GM23248 (cell line): ENCODE results near the gene CTSD. TPM values are rescaled to one million over a fixed set of nuclear protein-coding genes. Genes with fewer than 3 reads are reported as not detected.

ENCODE experiments used
- DNase-seq: peaks from one replicate; pipeline ENCODE4 v3.0.0-alpha.2; 2015
- H2AFZ ChIP-seq: fragments of 200-600 bp; sonication (generic); 2 replicates; pipeline ENCODE4 v1.6.1; 2016; ENCODE audit warnings: antibody characterized with exemption
- H3F3A ChIP-seq: fragments of 200-600 bp; sonication (generic); 2 replicates; pipeline ENCODE4 v1.6.1; 2016; ENCODE audit warnings: mild to moderate bottlenecking, antibody characterized with exemption, mixed run types; ENCODE audit not compliant: insufficient read depth
- H3K27ac ChIP-seq: fragments of 200-600 bp; sonication (generic); 2 replicates; pipeline ENCODE4 v1.5.1; 2016; ENCODE audit warnings: mild to moderate bottlenecking
- H3K27me3 ChIP-seq: fragments of 200-600 bp; sonication (generic); replicated peaks from 2 replicates; pipeline ENCODE4 v1.6.1; 2016; ENCODE audit warnings: mild to moderate bottlenecking; ENCODE audit not compliant: insufficient read depth
- H3K36me3 ChIP-seq: fragments of 200-600 bp; sonication (generic); 2 replicates; pipeline ENCODE4 v1.6.1; 2016; ENCODE audit warnings: low read depth, mild to moderate bottlenecking
- H3K4me1 ChIP-seq: fragments of 200-600 bp; sonication (generic); 2 replicates; pipeline ENCODE4 v1.6.1; 2016; ENCODE audit warnings: mild to moderate bottlenecking; ENCODE audit not compliant: insufficient read depth
- H3K4me2 ChIP-seq: fragments of 200-600 bp; sonication (generic); one replicate; pipeline ENCODE4 v1.6.1; 2016; ENCODE audit warnings: mild to moderate bottlenecking; ENCODE audit not compliant: unreplicated experiment
- H3K4me3 ChIP-seq: fragments of 200-600 bp; sonication (generic); 2 replicates; pipeline ENCODE4 v1.5.1; 2016; ENCODE audit warnings: mild to moderate bottlenecking
- H3K79me2 ChIP-seq: fragments of 200-600 bp; sonication (generic); 2 replicates; pipeline ENCODE4 v1.6.1; 2016; ENCODE audit warnings: mild to moderate bottlenecking; ENCODE audit not compliant: insufficient read depth
- H3K9ac ChIP-seq: fragments of 200-600 bp; sonication (generic); 2 replicates; pipeline ENCODE4 v1.6.1; 2016; ENCODE audit warnings: mild to moderate bottlenecking
- H3K9me2 ChIP-seq: fragments of 200-600 bp; sonication (generic); 2 replicates; pipeline ENCODE4 v1.6.1; 2016; ENCODE audit warnings: mixed run types, mild to moderate bottlenecking, moderate library complexity; ENCODE audit not compliant: insufficient read depth
- H3K9me3 ChIP-seq: fragments of 200-600 bp; sonication (generic); one replicate; pipeline ENCODE4 v1.6.1; 2017; ENCODE audit warnings: low read depth
- H4K20me1 ChIP-seq: fragments of 200-600 bp; sonication (generic); 2 replicates; pipeline ENCODE4 v1.6.0; 2016; ENCODE audit not compliant: insufficient read depth
- EZH2 ChIP-seq: fragments of 200-600 bp; sonication (generic); IDR thresholded peaks from 2 replicates; pipeline ENCODE4 v1.6.1; 2018; ENCODE audit warnings: antibody characterized with exemption, mild to moderate bottlenecking; ENCODE audit not compliant: insufficient read depth, poor library complexity, severe bottlenecking
- EZH2phosphoT487 ChIP-seq: fragments of 200-600 bp; sonication (generic); IDR thresholded peaks from 2 replicates; pipeline ENCODE4 v1.6.1; 2018; ENCODE audit warnings: antibody characterized with exemption, moderate library complexity, mild to moderate bottlenecking, low read depth; ENCODE audit not compliant: insufficient read depth
- WGBS, 2 experiments: methylation state at CpG; one replicate each; pipeline ENCODE4 v1.1.6; 2015 to 2017; ENCODE audit warnings: low lambda C conversion rate in 2 of 2, low coverage in 1 of 2; ENCODE audit errors: missing lambda C conversion rate in 2 of 2; 5-methylcytosine and 5-hydroxymethylcytosine counted together
- in situ Hi-C: fragments of 300-500 bp; cut with MboI; formaldehyde crosslinking; loops from 2 replicates; pipeline ENCODE4 v1.15.0; 2020
- polyA plus RNA-seq: library from polyadenylated mRNA; unstranded; fragments of >200 nt; fragmentation: Nextera tagmentation; extraction: Ambion mirVana; gene quantifications from 2 replicates; pipeline ENCODE4 v1.2.1, GENCODE V29; 2016
- total RNA-seq: library from RNA; depleted of rRNA; stranded (reverse); fragments of >200 nt; shearing (Covaris generic); gene quantifications from 2 replicates; pipeline ENCODE4 v1.2.3, GENCODE V29; 2014

The CTSD gene
- total and polyA plus RNA-seq, 2 experiments from 2014 or later: 305 to 321 TPM

GRCh38 chr11:1746956-1747752 is 16.6 kb downstream of the CTSD start:
- H3K9me2 ChIP-seq: no peaks in the 10 kb centered on the region
- 92 to 96% methylated on average over 11 to 21 of the region's 21 CpGs for WGBS, 2 experiments
- H3K9me3 ChIP-seq: no peaks in the 10 kb centered on the region
- no peak overlapping the region for H2AFZ ChIP-seq
- H3K4me3 ChIP-seq: no peak overlapping the region
- no peak overlapping the region for H3K9ac ChIP-seq
- H3K4me1 ChIP-seq: peaks cover 21% of the 10 kb centered on the region
- H3K27me3 ChIP-seq: no peaks in the 10 kb centered on the region
- no peak for DNase-seq
- no peaks in the 10 kb centered on the region for H3K79me2 ChIP-seq
- no peak overlapping the region for H3K4me2 ChIP-seq
- no peaks in the 10 kb centered on the region for H3K36me3 ChIP-seq
- no peak overlapping the region for H3K27ac ChIP-seq
- peaks cover 10% of the 10 kb centered on the region for H3F3A ChIP-seq
- in situ Hi-C loops: no loop called here
- no peaks in the 10 kb centered on the region for H4K20me1 ChIP-seq
- TF ChIP-seq EZH2 (no peak), EZH2phosphoT487 (no peak)

- no peaks in the 10 kb centered on the region for H3K79me2 ChIP-seq
- no peaks in the 10 kb centered on the region for H3K9me3 ChIP-seq
- no peaks in the 10 kb centered on the region for H3K36me3 ChIP-seq
- no peaks in the 10 kb centered on the region for H4K20me1 ChIP-seq
- H3K4me1 ChIP-seq: peaks cover 21% of the 10 kb centered on the region
- no peaks in the 10 kb centered on the region for H3K27me3 ChIP-seq
- DNase-seq: no peak
- H2AFZ ChIP-seq: no peak overlapping the region
- no peak for TF ChIP-seq EZH2
- no peak for TF ChIP-seq EZH2phosphoT487
- H3K9ac ChIP-seq: no peak overlapping the region
- H3K27ac ChIP-seq: no peak overlapping the region
- no peaks in the 10 kb centered on the region for H3K9me2 ChIP-seq
- 84 to 90% methylated on average over 12 to 17 of the region's 22 CpGs for WGBS, 2 experiments
- no peak overlapping the region for H3K4me3 ChIP-seq
- in situ Hi-C loops: no loop called here
- peaks cover 10% of the 10 kb centered on the region for H3F3A ChIP-seq
- H3K4me2 ChIP-seq: no peak overlapping the region
Measured at GRCh38 chr11:1746511-1746931, 17.2 kb downstream of the CTSD start.

DNA sequence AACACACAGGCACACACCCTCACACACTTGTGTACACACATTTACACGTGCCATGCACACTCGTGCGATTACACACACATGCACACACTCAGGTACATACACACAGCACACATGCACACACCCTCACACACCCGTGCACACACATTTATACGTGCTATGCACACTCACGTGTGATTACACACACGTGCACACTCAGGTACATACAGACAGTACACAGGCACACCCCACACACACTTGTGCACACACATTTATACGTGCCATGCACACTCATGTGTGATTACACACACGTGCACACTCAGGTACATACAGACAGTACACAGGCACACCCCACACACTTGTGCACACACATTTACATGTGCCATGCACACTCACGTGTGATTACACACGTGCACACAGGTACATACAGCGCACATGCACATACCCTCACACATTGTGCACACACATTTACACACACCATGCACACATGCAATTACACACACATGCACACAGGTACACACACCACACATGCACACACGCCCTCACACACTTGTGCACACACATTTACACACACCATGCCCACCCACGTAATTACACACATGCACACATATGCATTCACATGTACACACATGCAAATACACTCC is 17.9 kb downstream of the CTSD start:
- WGBS, 2 experiments: 91 to 94% methylated on average over 14 of the region's 14 CpGs
- H3K9ac ChIP-seq: no peak overlapping the region
- no peak overlapping the region for H3K4me3 ChIP-seq
- no peaks in the 10 kb centered on the region for H4K20me1 ChIP-seq
- H3K36me3 ChIP-seq: no peaks in the 10 kb centered on the region
- H3K79me2 ChIP-seq: no peaks in the 10 kb centered on the region
- no peak overlapping the region for H2AFZ ChIP-seq
- no peak for DNase-seq
- no peak overlapping the region for H3K4me2 ChIP-seq
- H3K9me2 ChIP-seq: no peaks in the 10 kb centered on the region
- TF ChIP-seq EZH2 (no peak), EZH2phosphoT487 (no peak)
- H3K4me1 ChIP-seq: peaks cover 18% of the 10 kb centered on the region
- H3K27ac ChIP-seq: no peak overlapping the region
- peaks cover 10% of the 10 kb centered on the region for H3F3A ChIP-seq
- no peaks in the 10 kb centered on the region for H3K27me3 ChIP-seq
- no peaks in the 10 kb centered on the region for H3K9me3 ChIP-seq
- in situ Hi-C loops: no loop called here

DNA sequence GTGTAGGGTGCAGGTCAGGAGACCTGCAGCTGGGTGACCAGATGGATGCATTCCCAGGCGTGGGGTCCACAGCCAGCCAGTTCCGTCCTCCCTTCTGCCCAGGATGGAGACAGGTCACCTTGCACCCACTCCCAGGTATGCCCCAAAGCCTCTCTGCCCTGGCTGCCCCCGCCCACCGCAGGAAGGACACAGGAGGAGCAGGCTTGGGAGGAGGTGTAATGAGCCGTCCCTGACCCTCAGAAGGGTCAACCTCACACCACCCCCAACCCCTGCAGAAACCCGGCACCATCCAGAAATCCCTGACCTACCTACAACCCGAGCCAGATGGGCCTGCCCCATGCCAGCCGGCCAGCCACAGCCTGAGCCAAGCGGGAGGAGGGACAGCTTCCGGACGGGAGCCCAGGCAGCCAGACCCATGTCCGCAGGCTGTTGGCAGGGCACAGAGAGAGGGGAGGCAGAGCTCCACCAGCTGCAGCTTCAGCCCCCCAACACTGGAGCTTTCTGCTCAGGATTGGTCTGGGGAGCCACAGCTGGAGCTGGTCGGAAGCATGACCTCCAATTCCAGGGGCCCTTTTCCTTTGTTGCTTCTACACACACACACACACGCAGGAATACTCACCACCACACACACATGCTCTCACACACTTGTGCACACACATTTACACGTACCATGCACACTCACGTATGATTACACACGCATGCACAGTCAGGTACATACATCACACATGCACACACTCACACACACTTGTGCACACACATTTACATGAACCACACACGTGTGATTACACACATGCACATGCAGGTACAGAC is 18.6 kb downstream of the CTSD start:
- TF ChIP-seq EZH2phosphoT487 (no peak), EZH2 (no peak)
- no peaks in the 10 kb centered on the region for H3K9me3 ChIP-seq
- no peaks in the 10 kb centered on the region for H4K20me1 ChIP-seq
- H3K9ac ChIP-seq: no peak overlapping the region
- no peaks in the 10 kb centered on the region for H3K9me2 ChIP-seq
- H2AFZ ChIP-seq: no peak overlapping the region
- DNase-seq: no peak
- in situ Hi-C loops: no loop called here
- no peaks in the 10 kb centered on the region for H3K36me3 ChIP-seq
- H3K4me2 ChIP-seq: no peak overlapping the region
- peaks cover 5% of the 10 kb centered on the region; the same call in 1 of the 2 replicates for H3F3A ChIP-seq
- H3K4me3 ChIP-seq: no peak overlapping the region
- 72 to 75% methylated on average over 15 to 18 of the region's 18 CpGs for WGBS, 2 experiments
- H3K79me2 ChIP-seq: no peaks in the 10 kb centered on the region
- H3K4me1 ChIP-seq: peaks cover 11% of the 10 kb centered on the region
- no peaks in the 10 kb centered on the region; the same call in 1 of the 2 replicates for H3K27me3 ChIP-seq
- H3K27ac ChIP-seq: no peak overlapping the region
